HG02973 (cell line): ENCODE measurements around the gene LASP1NB.
"Not testable (repeated sequence)": the region's sequence is repeated elsewhere in the genome, so short reads cannot be mapped to it uniquely, and the experiment has no call there.

Experiments
- ATAC-seq: cut with Tn5 transposase; IDR thresholded peaks from one replicate; pipeline ENCODE4 v1.9.1; 2021; ENCODE audit warnings: moderate library complexity; ENCODE audit not compliant: unreplicated experiment

LASP1NB gene

GRCh38 chr17:38916771-38917170 is 8.6 kb upstream of the LASP1NB start:
- ATAC-seq: no peak

- ATAC-seq: no peak
These were observed 8.2 kb upstream of the LASP1NB start for GRCh38 chr17:38917259-38917658.

- ATAC-seq: no peak
These were observed 7.1 kb upstream of the LASP1NB start for GRCh38 chr17:38918129-38918913.

GRCh38 chr17:38918916-38919315 is 6.5 kb upstream of the LASP1NB start:
- ATAC-seq: no peak

GRCh38 chr17:38919316-38920078 is 5.9 kb upstream of the LASP1NB start:
- ATAC-seq: no peak

- no peak for ATAC-seq
These were observed 4.8 kb upstream of the LASP1NB start for GRCh38 chr17:38920374-38921291.

- no peak for ATAC-seq
These were observed 3.5 kb upstream of the LASP1NB start for GRCh38 chr17:38921756-38922411.

- no peak for ATAC-seq
These were observed 2.7 kb upstream of the LASP1NB start for GRCh38 chr17:38922538-38923297.

- ATAC-seq: no peak
These were observed 1.1 kb downstream of the LASP1NB start for GRCh38 chr17:38926293-38927070.

- not testable (repeated sequence) for ATAC-seq
These were observed 5.4 kb downstream of the LASP1NB start for GRCh38 chr17:38930782-38931181.

- not testable (repeated sequence) for ATAC-seq
These were observed 8.5 kb downstream of the LASP1NB start for GRCh38 chr17:38933962-38934361.

- ATAC-seq: no peak
These were observed 14.6 kb downstream of the LASP1NB start for GRCh38 chr17:38939987-38940386.

- no peak for ATAC-seq
These were observed 15.0 kb downstream of the LASP1NB start for GRCh38 chr17:38940404-38940803.

- ATAC-seq: no peak
These were observed 17.4 kb downstream of the LASP1NB start for GRCh38 chr17:38942696-38943334.

GRCh38 chr17:38943607-38944006 is 18.2 kb downstream of the LASP1NB start:
- no peak for ATAC-seq

GRCh38 chr17:38947189-38947588 is 21.8 kb downstream of the LASP1NB start:
- no peak for ATAC-seq

- not testable (repeated sequence) for ATAC-seq
These were observed 28.4 kb downstream of the LASP1NB start for GRCh38 chr17:38953800-38954199.

- no peak for ATAC-seq
These were observed 32.9 kb downstream of the LASP1NB start for GRCh38 chr17:38958326-38958725.

GRCh38 chr17:38958756-38959155 is 33.3 kb downstream of the LASP1NB start:
- ATAC-seq: no peak
